ENCODE results near the gene ACTL9.
A peak's percentile ranks its signal among the peaks of the same experiment; 100 is the strongest.

ACTL9 gene

GRCh38 chr19:8665468-8666213 lies 33.0 kb downstream of the ACTL9 start:
- H3K27me3 ChIP-seq (ENCODE audit: control insufficient read depth in 1 of 2, insufficient read depth in 2 of 2, low read length in 2 of 2) = peaks cover 6 to 11% of the 10 kb centered on the region in 2 donors
- no peak overlapping the region for H3K9ac ChIP-seq (ENCODE audit: low read length in 2 of 2)
- no peak overlapping the region for H3K4me3 ChIP-seq (ENCODE audit: low read length in 2 of 2)
- no peak overlapping the region for H3K27ac ChIP-seq (ENCODE audit: low read length)
- no peaks in the 10 kb centered on the region for H3K4me1 ChIP-seq (ENCODE audit: control insufficient read depth, insufficient read depth, low read length)
- H3K36me3 ChIP-seq (ENCODE audit: control insufficient read depth in 2 of 2, insufficient read depth in 2 of 2, low read length in 2 of 2) = no peaks in the 10 kb centered on the region
- no peaks in the 10 kb centered on the region for H3K9me3 ChIP-seq (ENCODE audit: control insufficient read depth in 2 of 2, low read length in 2 of 2)

- Histone ChIP-seq H3K9me3 (ENCODE audit: control insufficient read depth in 2 of 2, low read length in 2 of 2) (no peaks in the 10 kb centered on the region), H3K27me3 (ENCODE audit: control insufficient read depth in 1 of 2, insufficient read depth in 2 of 2, low read length in 2 of 2) (peaks cover 6 to 11% of the 10 kb centered on the region in 2 donors), H3K36me3 (ENCODE audit: control insufficient read depth in 2 of 2, insufficient read depth in 2 of 2, low read length in 2 of 2) (no peaks in the 10 kb centered on the region), H3K4me1 (ENCODE audit: control insufficient read depth, insufficient read depth, low read length) (no peaks in the 10 kb centered on the region), H3K9ac (ENCODE audit: low read length in 2 of 2) (no peak overlapping the region), H3K4me3 (ENCODE audit: low read length in 2 of 2) (no peak overlapping the region), H3K27ac (ENCODE audit: low read length) (no peak overlapping the region)
Measured at GRCh38 chr19:8664671-8665057, 33.9 kb downstream of the ACTL9 start.

- Histone ChIP-seq H3K4me3 (ENCODE audit: low read length in 2 of 2) (no peak overlapping the region), H3K9me3 (ENCODE audit: control insufficient read depth in 2 of 2, low read length in 2 of 2) (no peaks in the 10 kb centered on the region), H3K36me3 (ENCODE audit: control insufficient read depth in 2 of 2, insufficient read depth in 2 of 2, low read length in 2 of 2) (no peaks in the 10 kb centered on the region), H3K27me3 (ENCODE audit: control insufficient read depth in 1 of 2, insufficient read depth in 2 of 2, low read length in 2 of 2) (peaks cover 6 to 11% of the 10 kb centered on the region in 2 donors), H3K4me1 (ENCODE audit: control insufficient read depth, insufficient read depth, low read length) (no peaks in the 10 kb centered on the region), H3K27ac (ENCODE audit: low read length) (no peak overlapping the region), H3K9ac (ENCODE audit: low read length in 2 of 2) (no peak overlapping the region)
Measured at GRCh38 chr19:8663920-8664670, 34.5 kb downstream of the ACTL9 start.

- Histone ChIP-seq H3K27ac (ENCODE audit: low read length) (no peak overlapping the region), H3K9ac (ENCODE audit: low read length in 2 of 2) (no peak overlapping the region), H3K4me3 (ENCODE audit: low read length in 2 of 2) (no peak overlapping the region), H3K9me3 (ENCODE audit: control insufficient read depth in 2 of 2, low read length in 2 of 2) (no peaks in the 10 kb centered on the region), H3K27me3 (ENCODE audit: control insufficient read depth in 1 of 2, insufficient read depth in 2 of 2, low read length in 2 of 2) (peaks cover 8 to 17% of the 10 kb centered on the region in 2 donors), H3K4me1 (ENCODE audit: control insufficient read depth, insufficient read depth, low read length) (no peaks in the 10 kb centered on the region), H3K36me3 (ENCODE audit: control insufficient read depth in 2 of 2, insufficient read depth in 2 of 2, low read length in 2 of 2) (no peaks in the 10 kb centered on the region)
Measured at GRCh38 chr19:8662263-8662662, 36.3 kb downstream of the ACTL9 start.

GRCh38 chr19:8659905-8660304 lies 38.7 kb downstream of the ACTL9 start:
- Histone ChIP-seq H3K9me3 (ENCODE audit: control insufficient read depth in 2 of 2, low read length in 2 of 2) (no peaks in the 10 kb centered on the region), H3K27ac (ENCODE audit: low read length) (no peak overlapping the region), H3K36me3 (ENCODE audit: control insufficient read depth in 2 of 2, insufficient read depth in 2 of 2, low read length in 2 of 2) (no peaks in the 10 kb centered on the region), H3K4me3 (ENCODE audit: low read length in 2 of 2) (no peak overlapping the region), H3K4me1 (ENCODE audit: control insufficient read depth, insufficient read depth, low read length) (no peaks in the 10 kb centered on the region), H3K9ac (ENCODE audit: low read length in 2 of 2) (no peak overlapping the region), H3K27me3 (ENCODE audit: control insufficient read depth in 1 of 2, insufficient read depth in 2 of 2, low read length in 2 of 2) (peaks cover 11 to 22% of the 10 kb centered on the region in 2 donors)

GRCh38 chr19:8657869-8658268 lies 40.7 kb downstream of the ACTL9 start:
- H3K9ac ChIP-seq (ENCODE audit: low read length in 2 of 2) = no peak overlapping the region
- H3K27me3 ChIP-seq (ENCODE audit: control insufficient read depth in 1 of 2, insufficient read depth in 2 of 2, low read length in 2 of 2) = peaks cover 7 to 19% of the 10 kb centered on the region in 2 donors
- no peaks in the 10 kb centered on the region for H3K36me3 ChIP-seq (ENCODE audit: control insufficient read depth in 2 of 2, insufficient read depth in 2 of 2, low read length in 2 of 2)
- no peak overlapping the region for H3K27ac ChIP-seq (ENCODE audit: low read length)
- peaks cover 3% of the 10 kb centered on the region for H3K4me1 ChIP-seq (ENCODE audit: control insufficient read depth, insufficient read depth, low read length)
- no peaks in the 10 kb centered on the region for H3K9me3 ChIP-seq (ENCODE audit: control insufficient read depth in 2 of 2, low read length in 2 of 2)
- no peak overlapping the region for H3K4me3 ChIP-seq (ENCODE audit: low read length in 2 of 2)

GRCh38 chr19:8655340-8655709 lies 43.3 kb downstream of the ACTL9 start:
- H3K9ac ChIP-seq (ENCODE audit: low read length in 2 of 2) = no peak overlapping the region
- no peaks in the 10 kb centered on the region for H3K9me3 ChIP-seq (ENCODE audit: control insufficient read depth in 2 of 2, low read length in 2 of 2)
- no peak overlapping the region for H3K4me3 ChIP-seq (ENCODE audit: low read length in 2 of 2)
- no peaks in the 10 kb centered on the region for H3K36me3 ChIP-seq (ENCODE audit: control insufficient read depth in 2 of 2, insufficient read depth in 2 of 2, low read length in 2 of 2)
- H3K4me1 ChIP-seq (ENCODE audit: control insufficient read depth, insufficient read depth, low read length) = peaks cover 3% of the 10 kb centered on the region
- no peak overlapping the region for H3K27ac ChIP-seq (ENCODE audit: low read length)
- H3K27me3 ChIP-seq (ENCODE audit: control insufficient read depth in 1 of 2, insufficient read depth in 2 of 2, low read length in 2 of 2) = peaks cover 7 to 15% of the 10 kb centered on the region in 2 donors

GRCh38 chr19:8654591-8655339 lies 43.8 kb downstream of the ACTL9 start:
- peaks cover 3% of the 10 kb centered on the region for H3K4me1 ChIP-seq (ENCODE audit: control insufficient read depth, insufficient read depth, low read length)
- peaks cover 7 to 15% of the 10 kb centered on the region in 2 donors for H3K27me3 ChIP-seq (ENCODE audit: control insufficient read depth in 1 of 2, insufficient read depth in 2 of 2, low read length in 2 of 2)
- H3K27ac ChIP-seq (ENCODE audit: low read length) = no peak overlapping the region
- peak overlapping the region; percentile 14 to 49 for H3K4me3 ChIP-seq (ENCODE audit: low read length in 2 of 2)
- H3K9ac ChIP-seq (ENCODE audit: low read length in 2 of 2) = no peak overlapping the region
- no peaks in the 10 kb centered on the region for H3K36me3 ChIP-seq (ENCODE audit: control insufficient read depth in 2 of 2, insufficient read depth in 2 of 2, low read length in 2 of 2)
- H3K9me3 ChIP-seq (ENCODE audit: control insufficient read depth in 2 of 2, low read length in 2 of 2) = no peaks in the 10 kb centered on the region

- H3K27ac ChIP-seq (ENCODE audit: low read length) = no peak overlapping the region
Measured at GRCh38 chr19:8648240-8648639, 50.4 kb downstream of the ACTL9 start.

More at GRCh38 chr19:8648240-8648639, 50.4 kb downstream of the ACTL9 start:
- no peak overlapping the region for H3K4me3 ChIP-seq (ENCODE audit: low read length in 2 of 2)
- H3K36me3 ChIP-seq (ENCODE audit: control insufficient read depth in 2 of 2, insufficient read depth in 2 of 2, low read length in 2 of 2) = no peaks in the 10 kb centered on the region
- peaks cover 5 to 7% of the 10 kb centered on the region in 2 donors for H3K27me3 ChIP-seq (ENCODE audit: control insufficient read depth in 1 of 2, insufficient read depth in 2 of 2, low read length in 2 of 2)
- no peaks in the 10 kb centered on the region for H3K9me3 ChIP-seq (ENCODE audit: control insufficient read depth in 2 of 2, low read length in 2 of 2)
- H3K9ac ChIP-seq (ENCODE audit: low read length in 2 of 2) = no peak overlapping the region
- H3K4me1 ChIP-seq (ENCODE audit: control insufficient read depth, insufficient read depth, low read length) = no peaks in the 10 kb centered on the region
